GM19455 (cell line): ENCODE results near the gene PLAAT3.
"Not testable (repeated sequence)": the region's sequence is repeated elsewhere in the genome, so short reads cannot be mapped to it uniquely, and the experiment has no call there.

Experiments
- ATAC-seq: cut with Tn5 transposase; IDR thresholded peaks from one replicate; pipeline ENCODE4 v1.9.1; 2021; ENCODE audit not compliant: unreplicated experiment

PLAAT3 gene

DNA sequence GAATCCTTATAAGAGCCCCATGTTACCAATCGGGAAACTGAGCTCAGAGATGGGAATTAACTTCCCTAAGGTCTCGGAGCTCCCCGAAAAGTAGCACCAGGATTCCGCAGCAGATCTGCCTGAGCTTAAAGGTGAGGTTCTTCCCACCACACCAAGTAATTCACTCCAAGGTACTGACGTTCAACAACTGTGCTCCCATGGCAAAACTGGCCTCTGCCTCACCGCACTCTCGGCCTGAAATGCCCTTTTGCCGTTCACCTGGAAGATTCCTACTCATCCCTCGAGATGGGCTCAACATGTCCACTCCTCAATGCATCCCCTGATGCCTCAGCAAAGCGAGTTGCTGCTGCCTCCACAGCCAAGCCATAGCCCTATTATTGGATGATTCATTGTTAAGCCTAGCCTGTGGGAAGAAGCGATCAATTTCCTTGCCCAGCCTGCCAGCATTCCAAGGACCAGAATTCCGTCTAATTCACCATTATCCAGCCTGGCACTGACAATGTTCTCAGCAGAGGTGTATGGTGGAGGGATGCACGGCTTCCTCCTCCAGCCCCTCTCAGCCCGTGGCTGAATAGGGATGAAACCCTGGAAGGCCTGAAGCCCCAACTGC, 4.2 kb downstream of the PLAAT3 start:
- ATAC-seq = no peak

DNA sequence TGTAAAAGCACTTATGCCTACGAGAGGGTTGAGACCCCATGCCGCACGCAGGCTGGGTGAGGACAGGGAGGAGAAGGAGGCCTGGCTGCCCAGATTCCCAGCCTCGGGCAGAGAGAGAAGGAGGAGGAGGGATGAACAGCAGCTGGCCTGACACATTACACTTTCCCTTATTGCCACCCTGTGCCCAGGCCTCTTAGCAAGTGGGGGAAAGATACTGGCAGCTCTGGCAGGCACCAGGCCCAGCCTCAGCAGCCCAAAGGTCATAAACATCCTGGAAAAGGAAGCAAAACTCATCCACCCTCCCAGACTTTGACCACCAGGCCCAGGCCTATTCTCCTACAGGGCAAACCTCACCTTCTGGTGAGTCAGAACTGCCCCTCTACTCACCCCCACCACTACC, 4.7 kb downstream of the PLAAT3 start:
- ATAC-seq = no peak

DNA sequence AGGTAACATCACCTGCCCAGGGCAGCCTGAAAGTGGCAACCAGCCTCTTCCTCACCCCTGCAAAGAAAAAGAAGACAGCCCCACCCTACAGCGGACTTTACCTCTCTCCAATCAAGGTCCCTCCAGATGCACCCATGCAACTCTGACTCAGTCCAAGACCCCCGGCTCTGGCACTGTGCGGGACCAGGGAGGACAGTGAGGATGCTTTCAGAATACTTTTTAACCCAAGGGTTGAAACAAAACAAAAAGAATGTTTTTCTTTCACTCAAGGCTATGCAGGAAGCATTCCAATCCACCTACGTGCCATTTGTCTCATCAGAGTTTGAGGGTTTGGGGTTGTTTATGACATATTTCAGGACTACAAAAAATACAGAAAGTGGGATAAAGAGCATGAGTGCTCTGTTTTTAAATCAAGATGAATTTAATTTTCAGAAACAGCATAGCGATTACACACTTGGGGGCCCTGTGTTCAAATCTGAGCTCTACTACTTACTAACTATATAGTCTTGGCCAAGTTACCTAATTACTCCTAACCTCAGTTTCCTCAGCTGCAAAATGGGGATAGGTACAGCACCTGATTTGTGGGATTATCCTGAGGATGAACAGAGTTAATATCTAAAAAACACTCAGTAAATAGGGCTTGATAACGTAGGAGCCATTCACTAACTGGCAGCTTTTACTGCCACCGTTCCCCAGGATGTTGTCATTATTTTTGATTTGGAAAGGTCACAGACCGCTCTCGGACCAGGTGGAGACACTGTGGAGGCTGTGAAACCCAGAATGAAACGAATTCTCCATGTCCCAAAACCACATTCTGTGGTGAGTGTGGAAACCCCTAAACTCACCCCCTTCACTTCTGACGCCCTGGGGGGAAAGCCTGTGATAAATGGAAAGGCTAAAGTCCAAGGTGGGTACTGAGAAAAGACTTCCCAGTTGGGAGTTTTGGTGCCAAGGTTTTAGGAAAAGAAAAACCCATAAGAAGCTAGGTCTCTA, 5.6 kb downstream of the PLAAT3 start:
- no peak for ATAC-seq

DNA sequence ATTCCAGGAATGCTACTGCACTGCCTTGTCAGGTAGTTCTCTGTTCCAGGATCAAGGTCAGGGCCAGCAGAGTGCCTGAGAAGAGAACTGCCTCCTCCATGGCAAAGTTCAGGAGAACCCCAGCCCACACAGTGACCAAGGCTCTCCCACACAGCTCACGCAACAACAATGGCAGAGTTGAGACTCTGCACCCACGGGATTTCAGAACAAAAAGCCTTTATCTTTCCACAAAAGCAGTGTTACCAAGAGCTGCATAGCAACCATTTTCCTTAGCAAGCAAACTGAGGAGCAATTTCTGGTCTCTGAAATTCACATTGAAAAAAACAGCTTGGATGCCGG, 11.1 kb downstream of the PLAAT3 start:
- no peak for ATAC-seq

DNA sequence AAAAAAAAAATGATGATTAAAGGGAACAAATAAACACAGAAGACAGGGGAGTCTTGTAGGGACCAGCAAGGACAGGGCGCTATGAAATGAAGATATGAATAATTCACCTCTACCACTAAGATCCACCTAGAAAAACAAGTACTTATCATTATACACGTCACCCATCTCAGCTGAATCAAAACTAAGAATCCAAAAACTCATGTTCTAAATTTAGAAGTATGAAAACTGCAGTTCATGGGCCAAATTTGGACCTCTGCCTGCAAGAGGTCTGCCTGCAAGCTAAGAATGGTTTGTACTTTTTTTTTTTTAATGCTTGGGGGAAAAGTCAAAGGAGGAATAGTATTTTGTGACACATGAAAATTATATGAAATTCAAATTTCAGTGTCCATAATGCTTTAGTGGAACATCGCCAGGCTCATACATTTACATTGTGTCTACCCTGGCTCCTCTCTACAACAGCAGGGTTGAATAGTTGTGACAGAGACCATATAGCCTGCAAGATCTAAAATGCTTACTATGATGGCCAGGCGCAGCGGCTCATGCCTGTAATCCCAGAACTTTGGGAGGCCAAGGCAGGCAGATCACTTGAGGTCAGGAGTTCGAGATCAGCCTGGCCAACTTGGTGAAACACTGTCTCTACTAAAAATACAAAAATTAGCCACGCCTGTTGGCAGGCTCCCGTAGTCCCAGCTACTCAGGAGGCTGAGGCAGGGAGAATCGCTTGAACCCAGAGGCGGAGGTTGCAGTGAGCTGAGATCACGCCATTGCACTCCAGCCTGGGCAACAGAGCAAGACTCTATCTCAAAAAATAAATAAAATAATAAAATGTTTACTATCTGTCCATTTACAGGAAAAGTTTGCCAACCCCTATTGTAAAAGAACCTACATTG, 11.7 kb downstream of the PLAAT3 start:
- ATAC-seq = not testable (repeated sequence)

DNA sequence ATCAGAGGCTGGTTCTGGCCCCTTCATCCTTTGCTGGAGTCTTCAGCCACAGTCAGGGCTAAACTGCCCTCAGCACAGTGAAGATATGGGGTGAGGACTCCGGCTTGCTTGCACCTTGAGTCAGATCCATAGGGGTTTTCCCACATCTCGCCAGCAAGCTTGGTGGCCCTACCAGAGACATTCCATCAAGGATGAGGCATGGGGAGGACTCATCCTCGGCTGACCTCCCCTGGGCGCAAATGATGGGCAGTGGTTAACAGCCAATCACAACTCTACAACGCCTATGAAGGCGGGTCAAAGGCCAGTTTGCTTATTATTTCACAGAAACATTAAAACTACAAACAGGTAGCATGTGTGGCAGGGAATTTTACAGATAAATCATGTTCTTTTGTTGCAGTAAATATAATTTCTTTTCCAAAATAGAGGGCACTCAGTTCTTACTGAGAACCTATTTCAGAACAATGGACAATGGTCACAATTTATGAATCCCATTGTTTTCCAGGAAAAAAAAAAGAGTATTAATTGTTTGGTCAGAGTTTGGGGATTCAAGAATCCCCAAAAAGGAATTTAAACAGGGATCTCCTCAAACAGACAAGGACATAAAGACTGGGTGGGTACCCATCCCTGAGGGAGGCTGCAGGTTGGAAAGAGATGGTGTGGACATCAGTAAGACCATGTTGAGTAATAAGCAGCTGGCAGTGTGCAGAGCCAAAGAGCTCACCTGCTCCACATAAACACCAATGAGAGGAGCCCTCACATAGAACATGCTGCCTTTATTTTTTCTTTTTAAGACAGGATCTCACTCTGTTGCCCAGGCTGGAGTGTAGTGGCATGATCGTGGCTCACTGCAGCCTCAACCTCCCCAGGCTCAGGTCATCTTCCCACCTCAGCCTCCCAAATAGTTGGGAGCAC, 14.8 kb downstream of the PLAAT3 start:
- no peak for ATAC-seq

DNA sequence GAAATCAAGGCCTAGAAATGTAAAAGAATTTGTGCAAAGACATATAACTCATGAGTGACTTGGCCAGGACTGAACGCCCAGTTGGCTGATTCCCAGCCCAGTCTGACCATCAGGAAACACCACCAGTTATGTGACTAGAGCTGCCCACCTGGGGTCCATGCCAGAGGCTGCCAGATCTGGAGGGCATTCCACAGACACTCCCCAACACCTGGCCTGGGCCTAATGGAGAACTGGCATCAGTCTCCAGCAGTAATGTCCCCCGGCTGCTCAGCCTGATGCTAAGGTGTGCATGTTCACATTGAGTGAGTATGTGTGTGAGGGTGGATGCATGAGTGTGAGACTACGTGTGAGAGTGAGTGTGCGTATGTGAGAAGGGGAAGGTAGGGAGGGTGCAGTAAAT, 15.7 kb downstream of the PLAAT3 start:
- ATAC-seq = no peak

DNA sequence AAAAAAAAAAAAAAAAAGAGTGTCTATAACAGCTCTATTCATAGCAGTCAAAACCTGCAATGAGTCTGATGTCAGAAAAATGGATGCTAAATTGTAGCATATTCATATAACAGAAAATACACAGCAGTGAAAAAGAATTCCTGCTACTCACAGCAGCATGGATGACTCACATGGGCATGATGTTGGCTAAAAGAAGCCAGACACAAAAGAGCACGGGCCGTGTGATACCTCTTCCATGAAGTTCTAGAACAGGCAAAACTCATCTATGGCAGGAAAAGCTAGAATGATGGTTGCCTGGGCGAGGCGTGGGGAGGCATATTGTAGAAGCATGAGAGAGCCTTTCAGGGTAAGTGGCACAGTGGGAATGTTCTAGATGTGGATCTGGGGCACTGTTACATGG, 18.9 kb downstream of the PLAAT3 start:
- ATAC-seq = no peak

DNA sequence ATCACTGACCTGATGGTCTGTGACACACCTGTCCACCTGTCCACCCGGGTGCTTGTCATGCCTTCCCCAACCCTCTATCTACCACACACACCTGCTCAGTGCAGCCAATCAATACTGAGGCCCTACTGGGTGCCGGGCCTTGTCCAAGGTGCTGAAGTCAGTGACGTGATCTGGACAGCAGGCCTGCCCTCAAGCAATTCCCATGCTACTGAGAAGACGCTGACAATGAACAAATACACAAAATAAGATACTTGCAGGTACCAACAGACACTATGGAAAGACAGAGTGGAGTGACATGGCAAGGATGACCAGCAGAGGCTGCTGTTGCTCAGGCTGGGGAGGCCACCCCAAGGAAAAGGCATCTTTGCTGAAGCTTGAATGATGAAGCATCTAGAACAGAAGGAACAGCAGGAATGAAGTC, 21.2 kb downstream of the PLAAT3 start:
- ATAC-seq = no peak

DNA sequence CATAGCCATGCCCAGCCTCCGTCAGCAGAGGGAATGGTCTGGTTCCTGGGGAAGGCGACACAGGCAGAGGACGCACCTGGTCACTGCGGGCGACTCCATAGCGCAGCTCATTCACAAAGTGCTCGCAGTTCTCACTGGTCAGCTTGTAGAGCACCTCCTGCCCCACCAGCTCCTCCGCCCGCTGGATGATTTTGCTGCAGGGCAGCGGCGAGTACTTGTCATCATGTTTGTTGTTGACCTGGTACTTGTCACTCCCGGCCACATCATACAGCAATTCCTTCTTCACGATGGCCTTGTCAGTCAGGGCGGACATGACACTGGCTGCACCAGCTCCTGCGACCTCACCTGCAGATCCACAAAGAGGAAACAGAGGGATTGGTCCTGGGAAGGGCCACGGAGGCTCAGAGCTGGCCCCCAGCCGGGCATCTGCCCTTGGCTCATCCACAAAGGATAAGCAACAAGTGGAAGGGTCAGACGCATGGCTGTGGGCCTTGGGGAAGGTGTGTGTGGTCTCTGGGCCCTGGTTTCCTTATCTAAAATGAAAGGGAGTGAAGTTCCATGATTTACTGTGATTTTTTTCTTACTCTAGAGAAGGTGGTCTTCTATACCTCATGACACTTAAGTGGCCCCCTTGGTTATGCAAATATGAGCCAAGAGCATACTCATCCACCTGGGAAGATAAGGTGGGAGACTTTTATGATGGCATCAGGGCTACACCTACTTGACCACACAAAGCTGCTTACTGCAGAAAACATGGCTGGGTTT, 24.0 kb downstream of the PLAAT3 start:
- no peak for ATAC-seq

DNA sequence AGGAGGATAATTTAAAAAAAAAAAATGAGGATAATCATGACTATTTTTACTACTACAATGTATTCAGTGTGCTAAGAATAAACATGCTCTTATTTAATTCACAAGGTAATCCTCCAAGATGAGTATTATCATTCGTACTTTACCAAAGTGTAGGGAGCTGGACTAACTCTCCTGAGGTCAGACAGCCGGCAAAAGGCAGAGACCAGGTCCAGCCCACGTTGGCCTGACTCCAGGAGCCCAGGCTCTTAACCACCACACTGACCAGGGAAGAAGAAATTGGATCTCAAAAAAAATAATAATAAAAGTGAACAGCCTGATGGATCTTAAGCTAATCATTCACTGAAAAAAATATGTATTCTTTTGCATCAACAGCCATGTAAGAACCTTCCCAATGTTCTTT, 25.2 kb downstream of the PLAAT3 start:
- no peak for ATAC-seq

DNA sequence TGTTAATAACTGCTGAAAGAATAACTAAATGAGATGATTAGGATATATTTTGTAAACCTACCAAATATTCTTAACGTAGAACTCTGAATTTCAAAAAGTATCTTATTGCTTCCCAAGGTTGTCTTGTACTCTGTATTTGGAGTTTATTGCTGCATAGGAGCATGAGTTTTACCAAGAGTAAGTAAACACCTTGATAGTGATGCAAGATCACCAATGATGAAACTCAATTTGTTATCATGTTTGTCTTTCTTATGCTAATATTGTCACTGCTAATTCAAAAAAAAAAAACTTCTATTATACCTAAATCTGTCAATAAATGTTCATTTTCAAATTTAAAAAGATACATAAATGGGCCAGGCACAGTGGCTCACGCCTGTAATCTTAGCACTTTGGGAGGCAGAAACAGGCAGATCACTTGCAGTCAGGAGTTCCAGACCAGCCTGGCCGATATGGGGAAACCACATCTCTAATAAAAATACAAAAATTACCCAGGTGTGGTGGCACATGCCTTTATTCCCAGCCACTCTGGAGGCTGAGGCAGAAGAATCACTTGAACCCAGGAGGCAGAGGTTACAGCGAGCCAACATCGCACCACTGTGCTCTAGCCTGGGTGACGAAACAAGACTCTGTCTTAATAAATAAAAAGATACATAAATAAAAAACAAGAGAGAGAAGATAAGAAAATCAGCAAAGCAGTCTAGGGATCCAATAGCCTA, 27.6 kb downstream of the PLAAT3 start:
- ATAC-seq = no peak

DNA sequence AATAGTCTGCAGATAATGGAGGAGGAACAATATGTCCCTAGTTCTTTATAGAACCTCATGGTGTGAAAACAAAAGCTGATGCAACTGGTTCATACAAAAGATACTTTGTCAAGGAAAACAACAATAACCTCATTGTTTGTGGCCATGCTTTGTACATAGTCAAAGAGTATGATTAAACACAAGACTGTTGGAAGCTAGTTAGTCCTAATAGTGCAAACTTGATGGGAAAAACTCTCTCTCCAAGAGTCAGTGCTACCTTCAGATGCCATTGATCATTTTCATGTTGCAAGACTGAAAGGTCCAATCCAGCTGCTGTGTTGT, 30.9 kb downstream of the PLAAT3 start:
- no peak for ATAC-seq

DNA sequence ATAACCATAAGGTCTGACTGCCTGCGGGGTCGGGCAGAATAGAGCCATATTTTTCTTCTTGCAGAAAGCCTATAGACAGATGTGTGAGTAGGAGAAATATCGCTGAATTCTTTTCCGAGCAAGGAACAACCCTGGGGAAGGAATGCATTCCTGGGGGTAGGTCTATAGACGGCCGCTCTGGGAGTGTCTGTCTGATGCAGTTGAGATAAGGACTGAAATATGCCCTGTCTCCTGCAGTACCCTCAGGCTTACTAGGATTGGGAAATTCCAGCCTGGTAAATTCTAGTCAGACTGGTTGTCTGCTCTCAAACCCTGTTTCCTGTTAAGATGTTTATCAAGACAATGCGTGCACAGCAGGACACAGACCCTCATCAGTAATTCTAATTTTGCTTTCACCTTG, 33.0 kb downstream of the PLAAT3 start:
- not testable (repeated sequence) for ATAC-seq

DNA sequence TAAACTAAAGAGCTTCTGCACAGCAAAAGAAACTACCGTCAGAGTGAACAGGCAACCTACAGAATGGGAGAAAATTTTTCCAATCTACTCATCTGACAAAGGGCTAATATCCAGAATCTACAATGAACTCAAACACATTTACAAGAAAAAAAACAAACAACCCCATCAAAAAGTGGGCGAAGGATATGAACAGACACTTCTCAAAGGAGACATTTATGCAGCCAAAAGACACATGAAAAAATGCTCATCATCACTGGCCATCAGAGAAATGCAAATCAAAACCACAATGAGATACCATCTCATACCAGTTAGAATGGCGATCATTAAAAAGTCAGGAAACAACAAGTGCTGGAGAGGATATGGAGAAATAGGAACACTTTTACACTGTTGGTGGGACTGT, 35.4 kb downstream of the PLAAT3 start:
- not testable (repeated sequence) for ATAC-seq

DNA sequence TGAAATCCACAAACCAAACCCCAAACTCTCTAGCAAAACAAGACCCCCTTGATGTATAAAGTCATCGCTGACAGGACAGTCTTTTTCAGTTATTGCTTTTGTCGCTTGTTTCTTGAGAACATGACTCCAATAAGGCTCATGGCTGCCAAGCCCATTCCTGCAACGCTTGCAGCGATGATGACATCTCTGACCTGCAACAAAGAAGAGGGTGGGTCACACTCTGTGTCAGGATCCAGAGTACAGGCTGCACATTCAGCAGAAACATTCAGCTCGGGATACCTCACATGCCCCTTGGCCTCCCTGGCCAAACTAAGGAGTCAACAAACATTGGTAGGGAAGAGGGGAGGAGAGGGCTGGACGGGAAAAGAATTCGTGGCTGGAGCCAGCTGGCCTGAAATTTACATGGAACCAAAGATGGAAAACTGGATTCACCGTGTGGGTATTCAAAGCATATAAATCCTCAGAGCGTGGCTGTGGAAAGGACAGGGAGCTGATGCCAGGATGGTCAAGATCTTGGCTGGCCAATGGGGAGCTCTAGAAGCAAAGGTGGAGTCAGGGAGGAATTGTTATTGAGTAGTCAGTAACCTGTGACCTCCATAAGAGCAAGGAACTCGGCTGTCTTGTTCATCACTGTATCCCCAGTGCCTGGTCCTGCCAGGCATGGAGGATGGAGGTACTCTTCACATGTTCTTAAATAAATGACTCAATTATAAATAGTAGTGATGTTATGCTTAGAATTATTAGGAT, 39.2 kb downstream of the PLAAT3 start:
- no peak for ATAC-seq

DNA sequence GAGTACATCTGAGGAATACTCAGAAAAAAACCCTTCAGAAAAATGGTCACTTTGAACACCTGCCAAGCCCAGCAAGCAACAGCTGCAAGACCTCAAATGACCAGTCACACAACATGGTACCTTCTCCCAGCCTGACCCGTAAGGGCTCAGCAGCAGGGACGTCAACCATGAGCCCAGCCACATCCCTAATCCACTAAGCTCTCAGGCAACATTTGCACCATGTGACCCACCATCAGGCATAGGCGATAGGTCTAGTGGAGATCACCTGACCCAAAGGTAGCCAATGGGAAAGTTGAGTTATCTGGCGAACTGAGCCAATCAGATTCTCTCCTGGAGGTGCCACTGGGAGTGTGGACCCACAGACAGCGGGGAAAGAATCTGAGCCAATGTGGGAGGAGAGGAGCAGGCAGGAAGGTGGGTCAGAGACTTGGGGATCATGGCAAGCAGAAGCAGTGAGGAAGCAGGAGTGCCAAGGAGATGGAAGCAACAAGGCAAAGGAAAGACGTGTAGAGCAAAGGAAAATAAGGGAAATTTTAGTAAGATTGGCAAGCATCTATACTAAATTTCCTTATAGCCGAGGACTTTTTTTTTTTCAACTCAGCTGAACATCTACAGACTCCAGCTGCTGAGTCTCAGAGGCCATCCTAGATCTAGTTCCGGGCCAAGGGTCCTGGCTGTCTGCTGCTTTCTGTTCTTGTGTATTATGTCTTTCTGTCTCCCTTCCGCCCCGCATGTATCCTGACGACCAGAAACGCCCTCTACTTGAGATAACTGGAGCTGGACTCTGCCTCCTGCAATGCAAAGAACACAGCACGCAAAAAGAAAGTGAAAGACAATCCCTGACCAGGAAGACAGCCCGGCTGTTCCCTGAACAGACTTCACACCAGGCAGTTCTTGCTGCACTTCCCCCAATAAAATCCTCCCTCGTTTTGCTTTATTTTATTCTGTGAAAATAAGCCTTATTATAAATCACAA, 40.1 kb downstream of the PLAAT3 start:
- no peak for ATAC-seq
